Mesenchymal stem cell (in vitro differentiated cells and primary cell): ENCODE measurements around the gene MVD.
"Not testable (repeated sequence)": the region's sequence is repeated elsewhere in the genome, so short reads cannot be mapped to it uniquely, and the experiment has no call there.

ENCODE experiments used
- DNase-seq: peaks from one replicate; pipeline ENCODE4 v3.0.0-alpha.2; 2013
- H2AFZ ChIP-seq: one replicate; pipeline ENCODE4 v1.6.1; 2013; ENCODE audit warnings: low read depth, mild to moderate bottlenecking, control low read depth, inconsistent platforms, low read length, moderate library complexity
- H2AK5ac ChIP-seq: 2 replicates; pipeline ENCODE4 v1.6.1; 2013; ENCODE audit warnings: low read length, moderate library complexity, mild to moderate bottlenecking, inconsistent platforms; ENCODE audit not compliant: severe bottlenecking
- H2BK120ac ChIP-seq: one replicate; pipeline ENCODE4 v1.6.1; 2013; ENCODE audit warnings: low read depth, mild to moderate bottlenecking, inconsistent platforms, low read length, moderate library complexity
- H2BK12ac ChIP-seq, 2 experiments: one replicate each; pipeline ENCODE4 v1.6.1; 2013; ENCODE audit warnings: inconsistent platforms in 2 of 2, low read length in 2 of 2, mild to moderate bottlenecking in 2 of 2, moderate library complexity in 2 of 2, control low read depth in 1 of 2
- H2BK15ac ChIP-seq: one replicate; pipeline ENCODE4 v1.6.1; 2013; ENCODE audit warnings: mild to moderate bottlenecking, low read depth, inconsistent platforms; ENCODE audit not compliant: poor library complexity, severe bottlenecking
- H2BK5ac ChIP-seq: 2 replicates; pipeline ENCODE4 v1.6.1; 2013; ENCODE audit warnings: low read depth, mild to moderate bottlenecking, low read length, control low read depth, inconsistent platforms; ENCODE audit not compliant: poor library complexity, severe bottlenecking
- H3K14ac ChIP-seq, 2 experiments: one replicate each; pipeline ENCODE4 v1.6.1; 2013; ENCODE audit warnings: inconsistent platforms in 2 of 2, low read length in 2 of 2, control low read depth in 1 of 2, mild to moderate bottlenecking in 1 of 2, moderate library complexity in 1 of 2
- H3K18ac ChIP-seq, 2 experiments: one replicate each; pipeline ENCODE4 v1.6.1; 2013; ENCODE audit warnings: inconsistent platforms in 2 of 2, low read length in 2 of 2, control low read depth in 1 of 2, low read depth in 1 of 2, mild to moderate bottlenecking in 1 of 2
- H3K23ac ChIP-seq, 2 experiments: one replicate each; pipeline ENCODE4 v1.6.1; 2013; ENCODE audit warnings: inconsistent platforms in 2 of 2, low read length in 2 of 2, mild to moderate bottlenecking in 2 of 2, moderate library complexity in 2 of 2, control low read depth in 1 of 2
- H3K27ac ChIP-seq: 2 replicates; pipeline ENCODE4 v1.5.1; 2013; ENCODE audit warnings: mild to moderate bottlenecking, moderate library complexity, low read length, control low read depth, inconsistent platforms; ENCODE audit not compliant: poor library complexity, severe bottlenecking
- H3K27me3 ChIP-seq, 2 experiments: 2 replicates each; pipeline versions ENCODE4 v1.6.1 to v1.7.0; 2013; ENCODE audit warnings: low read length in 2 of 2, mild to moderate bottlenecking in 2 of 2, moderate library complexity in 2 of 2, control low read depth in 1 of 2, inconsistent platforms in 1 of 2; ENCODE audit not compliant: control insufficient read depth in 1 of 2, insufficient read depth in 1 of 2
- H3K36me3 ChIP-seq, 2 experiments: 2 replicates each; pipeline versions ENCODE4 v1.6.1 to v1.7.0; 2013; ENCODE audit warnings: low read length in 2 of 2, control low read depth in 1 of 2, inconsistent platforms in 1 of 2, low read depth in 1 of 2, mild to moderate bottlenecking in 1 of 2; ENCODE audit not compliant: insufficient read depth in 2 of 2, control insufficient read depth in 1 of 2
- H3K4ac ChIP-seq, 2 experiments: one replicate each; pipeline ENCODE4 v1.6.1; 2013; ENCODE audit warnings: inconsistent platforms in 2 of 2, low read length in 2 of 2, mild to moderate bottlenecking in 2 of 2, moderate library complexity in 2 of 2, control low read depth in 1 of 2, low read depth in 1 of 2
- H3K4me1 ChIP-seq: 2 replicates; pipeline ENCODE4 v1.6.1; 2013; ENCODE audit warnings: low read depth, low read length, control low read depth; ENCODE audit not compliant: control insufficient read depth, insufficient read depth
- H3K4me2 ChIP-seq: 2 replicates; pipeline ENCODE4 v1.6.1; 2013; ENCODE audit warnings: low read length, mild to moderate bottlenecking, inconsistent platforms; ENCODE audit not compliant: poor library complexity, severe bottlenecking
- H3K4me3 ChIP-seq, 2 experiments: 2 replicates each; pipeline versions ENCODE4 v1.5.1 to v1.7.0; 2013; ENCODE audit warnings: low read length in 2 of 2, mild to moderate bottlenecking in 2 of 2, control low read depth in 1 of 2, low read depth in 1 of 2; ENCODE audit not compliant: insufficient read depth in 1 of 2
- H3K79me1 ChIP-seq: replicated peaks from 2 replicates; pipeline ENCODE4 v1.6.1; 2013; ENCODE audit warnings: mild to moderate bottlenecking, control low read depth, low read length, inconsistent platforms; ENCODE audit not compliant: poor library complexity, severe bottlenecking
- H3K9ac ChIP-seq: 2 replicates; pipeline ENCODE4 v1.7.0; 2013; ENCODE audit warnings: mild to moderate bottlenecking, low read length, moderate library complexity
- H3K9me3 ChIP-seq: 2 replicates; pipeline ENCODE4 v1.7.0; 2013; ENCODE audit warnings: mild to moderate bottlenecking, low read length; ENCODE audit not compliant: control insufficient read depth
- H4K8ac ChIP-seq: one replicate; pipeline ENCODE4 v1.6.1; 2013; ENCODE audit warnings: inconsistent platforms, mild to moderate bottlenecking, low read length, moderate library complexity
- H4K91ac ChIP-seq: one replicate; pipeline ENCODE4 v1.6.1; 2013; ENCODE audit warnings: mild to moderate bottlenecking, low read length, inconsistent platforms
- WGBS: methylation state at CpG from one replicate; pipeline ENCODE4 v1.1.7; 2013; ENCODE audit warnings: mixed read lengths; 5-methylcytosine and 5-hydroxymethylcytosine counted together

Gene MVD

DNA sequence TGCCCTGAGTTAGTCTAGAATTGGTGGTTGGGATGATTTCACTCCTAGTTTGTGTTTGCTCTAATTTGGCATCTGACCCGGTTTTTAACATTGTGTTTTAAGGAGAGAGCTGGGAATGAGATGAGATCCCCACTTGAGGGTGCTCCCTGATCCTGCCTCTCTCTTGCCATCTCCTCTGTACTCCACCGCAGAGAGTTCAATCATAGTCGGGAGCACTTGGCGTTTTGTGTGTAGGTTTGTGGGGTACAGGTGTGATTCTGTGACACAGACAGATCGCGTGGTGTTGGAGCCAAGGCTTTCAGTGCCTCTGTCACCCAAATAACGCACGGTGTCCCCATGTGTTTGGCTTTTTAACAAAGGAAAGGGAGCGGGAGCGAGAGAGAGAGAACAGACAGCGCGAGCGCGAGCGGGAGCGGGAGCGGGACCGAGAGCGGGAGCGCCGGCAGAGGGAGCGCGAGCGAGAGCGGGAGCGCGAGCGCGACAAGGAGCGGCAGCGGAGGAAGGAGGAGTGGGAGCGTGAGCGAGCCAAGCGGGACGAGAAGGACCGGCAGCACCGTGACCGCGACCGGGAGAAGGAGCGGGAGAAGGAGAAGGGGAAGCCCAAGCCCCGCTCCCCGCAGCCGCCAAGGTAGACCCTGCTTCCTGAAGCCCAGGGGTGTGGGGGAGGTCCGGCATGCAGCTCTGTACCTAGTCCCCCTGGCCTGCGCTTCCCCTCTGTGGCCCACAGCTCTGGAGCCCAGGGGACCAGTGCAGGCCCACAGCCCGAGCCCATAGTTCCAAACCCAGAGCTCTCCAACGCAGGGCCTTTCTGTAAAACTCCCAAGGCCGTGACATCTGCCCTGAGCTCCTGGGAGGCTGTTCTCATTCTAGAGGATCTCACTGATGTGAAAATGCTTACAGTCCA is 51.7 kb downstream of the MVD start:
- Histone ChIP-seq H3K36me3 (peaks cover 66% of the 10 kb centered on the region in 2 experiments), H3K4me2 (no peak overlapping the region), H3K18ac (no peak overlapping the region), H3K27me3 (no peaks in the 10 kb centered on the region), H3K4ac (no peak overlapping the region), H3K27ac (no peak overlapping the region), H2BK5ac (no peak overlapping the region), H3K23ac (no peak overlapping the region), H2AFZ (no peak overlapping the region), H2BK120ac (no peak overlapping the region), H2AK5ac (no peak overlapping the region), H4K91ac (no peak overlapping the region), H3K79me1 (peaks cover 49% of the 10 kb centered on the region), H2BK12ac (no peak overlapping the region), H3K9ac (no peak overlapping the region), H3K14ac (no peak overlapping the region), H3K4me1 (peaks cover 6% of the 10 kb centered on the region), H2BK15ac (no peak overlapping the region), H4K8ac (peak overlapping the region; percentile 9), H3K9me3 (no peaks in the 10 kb centered on the region), H3K4me3 (no peak overlapping the region)
- no peak for DNase-seq
- 72% methylated on average over 37 of the region's 49 CpGs for WGBS

DNA sequence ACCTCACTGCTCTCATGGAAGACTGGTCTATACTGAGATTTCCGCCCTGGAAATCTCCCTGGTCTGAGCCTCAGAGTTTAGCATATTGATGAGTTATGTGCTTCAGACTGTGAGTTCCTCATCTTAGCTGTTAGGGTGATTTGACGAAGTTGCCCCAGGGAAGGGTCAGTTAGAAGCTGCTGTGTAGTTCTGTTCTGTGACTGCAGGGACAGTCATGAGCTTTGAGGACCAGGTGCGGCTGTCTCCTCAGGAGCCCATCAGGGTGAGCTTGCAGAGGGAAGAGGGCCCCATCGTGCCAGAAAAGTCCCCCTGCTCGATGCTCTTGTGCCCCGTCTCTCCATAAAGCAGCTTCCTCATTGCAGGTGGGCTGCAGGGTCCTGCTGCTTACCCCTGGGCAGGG is 52.8 kb downstream of the MVD start:
- Histone ChIP-seq H3K4me1 (peaks cover 9% of the 10 kb centered on the region), H3K4ac (no peak overlapping the region), H3K27ac (no peak overlapping the region), H3K4me2 (no peak overlapping the region), H3K4me3 (no peak overlapping the region), H3K18ac (no peak overlapping the region), H2BK12ac (no peak overlapping the region), H4K8ac (no peak overlapping the region), H2AK5ac (no peak overlapping the region), H3K23ac (no peak overlapping the region), H2AFZ (no peak overlapping the region), H2BK120ac (no peak overlapping the region), H2BK15ac (no peak overlapping the region), H2BK5ac (no peak overlapping the region), H3K9ac (no peak overlapping the region), H3K9me3 (no peaks in the 10 kb centered on the region), H4K91ac (no peak overlapping the region), H3K36me3 (peaks cover 65 to 77% of the 10 kb centered on the region in 2 experiments), H3K79me1 (peaks cover 42% of the 10 kb centered on the region), H3K14ac (no peak overlapping the region), H3K27me3 (no peaks in the 10 kb centered on the region)
- WGBS, result over 99% methylated on average over 6 of the region's 6 CpGs
- no peak for DNase-seq

DNA sequence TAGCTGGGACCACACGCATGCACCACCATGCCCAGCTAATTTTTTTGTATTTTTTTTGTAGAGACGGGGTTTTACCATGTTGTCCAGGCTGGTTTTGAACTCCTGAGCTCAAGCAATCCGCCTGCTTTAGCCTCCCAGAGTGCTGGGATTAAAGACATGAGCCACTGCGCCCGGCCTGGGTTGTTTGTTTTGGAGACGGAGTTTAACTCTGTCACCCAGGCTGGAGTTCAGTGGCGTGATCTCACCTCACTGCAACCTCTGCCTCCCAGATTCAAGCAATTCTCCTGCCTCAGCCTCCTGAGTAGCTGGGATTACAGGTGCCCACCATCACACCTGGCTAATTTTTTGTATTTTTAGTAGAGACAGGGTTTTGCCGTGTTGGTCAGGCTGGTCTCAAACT is 53.5 kb downstream of the MVD start:
- H3K14ac ChIP-seq, H3K9ac ChIP-seq, H4K8ac ChIP-seq, H3K27ac ChIP-seq, H2BK12ac ChIP-seq, H3K4me2 ChIP-seq, H2AFZ ChIP-seq, H3K9me3 ChIP-seq, H2BK5ac ChIP-seq, H2BK15ac ChIP-seq, H4K91ac ChIP-seq, H3K27me3 ChIP-seq, H3K18ac ChIP-seq, H3K4me3 ChIP-seq, H2BK120ac ChIP-seq, H3K4ac ChIP-seq, H3K4me1 ChIP-seq, H2AK5ac ChIP-seq, DNase-seq, H3K23ac ChIP-seq: not testable (repeated sequence)
- peaks cover 48% of the 10 kb centered on the region for H3K79me1 ChIP-seq
- peaks cover 66 to 82% of the 10 kb centered on the region in 2 experiments for H3K36me3 ChIP-seq
- WGBS, result 94% methylated on average over 7 of the region's 8 CpGs

DNA sequence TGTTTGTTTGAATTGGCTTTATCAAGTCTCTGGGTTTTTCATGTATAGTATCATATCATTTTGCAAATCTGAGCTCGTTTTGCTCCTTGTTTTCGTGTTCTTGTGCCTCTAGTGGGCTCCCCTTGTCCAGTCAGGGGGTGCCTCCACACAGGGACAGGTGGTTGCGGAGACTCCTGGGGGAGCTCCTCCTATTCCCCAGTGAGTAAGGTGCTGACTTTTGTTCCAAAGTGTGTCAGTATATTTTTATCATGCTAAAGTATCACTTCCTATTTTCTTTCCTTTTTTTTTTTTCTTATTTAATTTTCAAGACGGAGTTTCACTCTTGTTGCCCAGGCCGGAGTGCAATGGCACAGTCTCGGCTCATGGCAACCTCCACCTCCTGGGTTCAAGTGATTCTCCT is 54.8 kb downstream of the MVD start:
- peaks cover 57 to 70% of the 10 kb centered on the region in 2 experiments for H3K36me3 ChIP-seq
- peaks cover 5% of the 10 kb centered on the region for H3K4me1 ChIP-seq
- H3K9me3 ChIP-seq, result no peaks in the 10 kb centered on the region
- no peak overlapping the region for H3K4me3 ChIP-seq
- H2BK5ac ChIP-seq, result no peak overlapping the region
- H3K27me3 ChIP-seq, result no peaks in the 10 kb centered on the region
- no peak overlapping the region for H2BK15ac ChIP-seq
- H2AFZ ChIP-seq, result no peak overlapping the region
- no peak overlapping the region for H2AK5ac ChIP-seq
- H3K4ac ChIP-seq, result no peak overlapping the region
- no peak overlapping the region for H3K14ac ChIP-seq
- H3K79me1 ChIP-seq, result peaks cover 38% of the 10 kb centered on the region
- no peak overlapping the region for H3K9ac ChIP-seq
- no peak overlapping the region for H4K8ac ChIP-seq
- no peak overlapping the region for H3K18ac ChIP-seq
- H3K23ac ChIP-seq, result no peak overlapping the region
- no peak overlapping the region for H3K4me2 ChIP-seq
- 94% methylated on average over 5 of the region's 6 CpGs for WGBS
- no peak overlapping the region for H2BK12ac ChIP-seq
- no peak overlapping the region for H4K91ac ChIP-seq
- DNase-seq, result no peak
- H2BK120ac ChIP-seq, result no peak overlapping the region
- no peak overlapping the region for H3K27ac ChIP-seq
